GM10266 (cell line): ENCODE results near the gene MAP3K5.

Experiments
- DNase-seq: peaks from one replicate; pipeline ENCODE4 v3.0.0; 2012; ENCODE audit errors: extremely low spot score
- CTCF ChIP-seq: IDR thresholded peaks from 2 replicates; pipeline ENCODE4 v1.5.1; 2012; ENCODE audit warnings: mild to moderate bottlenecking, low read depth; ENCODE audit not compliant: control insufficient read depth, insufficient read depth; ENCODE audit errors: missing control alignments

MAP3K5 gene

GRCh38 chr6:136706430-136706829 is 85.8 kb downstream of the MAP3K5 start:
- no peak for DNase-seq
- no peak for TF ChIP-seq CTCF

- no peak for TF ChIP-seq CTCF
- no peak for DNase-seq
Measured at GRCh38 chr6:136703331-136703865, 88.9 kb downstream of the MAP3K5 start.

GRCh38 chr6:136701045-136701444 is 91.2 kb downstream of the MAP3K5 start:
- no peak for TF ChIP-seq CTCF
- DNase-seq, result no peak

GRCh38 chr6:136699358-136699757 is 92.9 kb downstream of the MAP3K5 start:
- TF ChIP-seq CTCF, result no peak
- DNase-seq, result no peak

GRCh38 chr6:136696783-136697364 is 95.4 kb downstream of the MAP3K5 start:
- DNase-seq, result no peak
- no peak for TF ChIP-seq CTCF

- no peak for DNase-seq
- no peak for TF ChIP-seq CTCF
Measured at GRCh38 chr6:136696238-136696637, 96.0 kb downstream of the MAP3K5 start.

- TF ChIP-seq CTCF, result no peak
- no peak for DNase-seq
Measured at GRCh38 chr6:136695412-136695811, 96.9 kb downstream of the MAP3K5 start.
